Upper lobe of left lung (tissue), 6 donors: Measurements from ENCODE around the gene MAG. TPM values are rescaled to one million over a fixed set of nuclear protein-coding genes. Genes with fewer than 3 reads are reported as not detected.

ENCODE experiments used
- ATAC-seq, 2 donors: fragments of 200-7000 bp; cut with Tn5 transposase; one replicate each; pipeline ENCODE4 v1.9.1; 2022; ENCODE audit warnings: mild to moderate bottlenecking in 2 of 2, moderate library complexity in 2 of 2; ENCODE audit not compliant: low FRiP score in 2 of 2
- DNase-seq, 2 donors: peaks; one replicate each; pipeline ENCODE4 v3.0.0-alpha.2; 2019 to 2020
- H3K27ac ChIP-seq, 4 donors: fragments of 200-600 bp; sonication (generic); one replicate each; pipeline ENCODE4 v1.5.1; 2016 to 2019
- H3K27me3 ChIP-seq, 4 donors: fragments of 200-600 bp; sonication (generic); one replicate each; pipeline ENCODE4 v1.5.1; 2017 to 2019
- H3K36me3 ChIP-seq, 4 donors: fragments of 200-600 bp; sonication (generic); one replicate each; pipeline ENCODE4 v1.5.1; 2016 to 2019
- H3K4me1 ChIP-seq, 4 donors: fragments of 200-600 bp; sonication (generic); one replicate each; pipeline ENCODE4 v1.5.1; 2018 to 2019
- H3K4me3 ChIP-seq, 4 donors: fragments of 200-600 bp; sonication (generic); one replicate each; pipeline ENCODE4 v1.5.1; 2017 to 2019; ENCODE audit warnings: mild to moderate bottlenecking in 2 of 4, moderate library complexity in 1 of 4
- H3K9me3 ChIP-seq, 4 donors: fragments of 200-600 bp; sonication (generic); one replicate each; pipeline ENCODE4 v1.5.1; 2018 to 2019
- CTCF ChIP-seq, 6 experiments: fragments of 450-650 bp in 4 of 6; fragments of 200-600 bp in 2 of 6; sonication (generic) in 2 of 6; IDR thresholded peaks; one replicate each; pipeline ENCODE4 v1.5.1; 2016 to 2019; ENCODE audit warnings: antibody characterized with exemption in 6 of 6
- EP300 ChIP-seq, 4 donors: sonication (generic); formaldehyde crosslinking; IDR thresholded peaks; one replicate each; pipeline ENCODE4 v1.5.1; 2017; ENCODE audit warnings: antibody characterized with exemption in 4 of 4, control low read depth in 2 of 4
- POLR2A ChIP-seq, 4 donors: fragments of 450-650 bp; IDR thresholded peaks; one replicate each; pipeline ENCODE4 v1.5.1; 2016 to 2017; ENCODE audit warnings: antibody characterized with exemption in 4 of 4, mild to moderate bottlenecking in 2 of 4
- POLR2AphosphoS5 ChIP-seq, 2 donors: sonication (generic); formaldehyde crosslinking; IDR thresholded peaks; one replicate each; pipeline ENCODE4 v1.5.1; 2017; ENCODE audit warnings: antibody characterized with exemption in 2 of 2
- WGBS, 2 donors: methylation state at CpG; one replicate each; pipeline ENCODE4 v1.1.5; 2017 to 2018; 5-methylcytosine and 5-hydroxymethylcytosine counted together
- total RNA-seq, 6 donors: library from RNA; depleted of rRNA in 4 of 6; stranded (reverse); fragments of >200 nt in 4 of 6; gene quantifications; one replicate each; pipeline versions ENCODE4 v1.1.0 to v1.2.1, GENCODE V29; 2016 to 2021
- donor health status: DM: no; HTN: no; CAD: no; lungs with moderate emphysema.
- donor health status: DM: no; HTN: yes; CAD: no; lungs with severe emphysema.

Gene MAG
- total RNA-seq, 6 donors from 2014 or later = 0.51 to 6.2 (median 2.2) TPM; not detected in 2

DNA sequence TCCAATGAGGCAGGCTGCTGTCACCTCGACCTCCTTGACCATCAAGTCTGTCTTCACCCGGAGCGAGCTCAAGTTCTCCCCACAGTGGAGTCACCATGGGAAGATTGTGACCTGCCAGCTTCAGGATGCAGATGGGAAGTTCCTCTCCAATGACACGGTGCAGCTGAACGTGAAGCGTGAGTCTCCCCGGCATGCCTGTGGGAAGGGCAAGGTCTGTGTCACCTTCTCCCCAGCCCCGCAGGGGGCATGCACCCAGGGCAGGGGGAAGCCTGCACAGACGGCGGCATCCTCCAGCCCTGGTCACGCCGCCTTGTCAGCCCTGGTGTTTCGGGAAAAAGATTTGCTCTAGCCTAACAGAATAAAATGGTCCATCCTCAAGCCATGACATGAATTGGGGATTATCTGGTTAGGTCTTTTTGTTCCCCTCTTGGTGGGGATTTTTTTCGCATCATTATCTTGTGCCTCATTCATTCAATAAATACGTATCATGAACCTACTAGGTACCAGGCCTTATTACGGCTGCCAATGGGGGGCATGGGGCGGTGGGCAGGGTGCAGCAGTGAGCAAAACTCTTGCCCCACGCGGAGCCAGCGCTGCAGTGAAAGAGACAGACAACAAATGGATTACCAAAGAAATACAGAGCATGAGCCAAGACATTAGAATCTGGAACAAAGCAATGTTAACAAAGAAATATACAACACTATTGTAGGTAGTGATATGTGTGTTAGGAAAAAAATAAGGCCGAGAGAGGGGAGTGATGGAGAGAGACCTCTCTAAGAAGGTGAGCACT lies 44.4 kb downstream of the MAG start:
- no peak for TF ChIP-seq POLR2A (IDR thresholded peaks at IDR 0.05)
- TF ChIP-seq POLR2AphosphoS5 (IDR thresholded peaks at IDR 0.05) = no peak
- TF ChIP-seq EP300 (IDR thresholded peaks at IDR 0.05) = no peak
- TF ChIP-seq CTCF (IDR thresholded peaks at IDR 0.05) = no peak
- H3K27me3 ChIP-seq = no peaks in the 10 kb centered on the region
- no peak for DNase-seq
- WGBS, 2 donors = 86 to 87% methylated on average over 21 of the region's 21 CpGs
- no peaks in the 10 kb centered on the region for H3K36me3 ChIP-seq
- H3K4me3 ChIP-seq = no peak overlapping the region
- H3K4me1 ChIP-seq = no peaks in the 10 kb centered on the region
- no peak for ATAC-seq
- no peaks in the 10 kb centered on the region for H3K9me3 ChIP-seq
- no peak overlapping the region for H3K27ac ChIP-seq

DNA sequence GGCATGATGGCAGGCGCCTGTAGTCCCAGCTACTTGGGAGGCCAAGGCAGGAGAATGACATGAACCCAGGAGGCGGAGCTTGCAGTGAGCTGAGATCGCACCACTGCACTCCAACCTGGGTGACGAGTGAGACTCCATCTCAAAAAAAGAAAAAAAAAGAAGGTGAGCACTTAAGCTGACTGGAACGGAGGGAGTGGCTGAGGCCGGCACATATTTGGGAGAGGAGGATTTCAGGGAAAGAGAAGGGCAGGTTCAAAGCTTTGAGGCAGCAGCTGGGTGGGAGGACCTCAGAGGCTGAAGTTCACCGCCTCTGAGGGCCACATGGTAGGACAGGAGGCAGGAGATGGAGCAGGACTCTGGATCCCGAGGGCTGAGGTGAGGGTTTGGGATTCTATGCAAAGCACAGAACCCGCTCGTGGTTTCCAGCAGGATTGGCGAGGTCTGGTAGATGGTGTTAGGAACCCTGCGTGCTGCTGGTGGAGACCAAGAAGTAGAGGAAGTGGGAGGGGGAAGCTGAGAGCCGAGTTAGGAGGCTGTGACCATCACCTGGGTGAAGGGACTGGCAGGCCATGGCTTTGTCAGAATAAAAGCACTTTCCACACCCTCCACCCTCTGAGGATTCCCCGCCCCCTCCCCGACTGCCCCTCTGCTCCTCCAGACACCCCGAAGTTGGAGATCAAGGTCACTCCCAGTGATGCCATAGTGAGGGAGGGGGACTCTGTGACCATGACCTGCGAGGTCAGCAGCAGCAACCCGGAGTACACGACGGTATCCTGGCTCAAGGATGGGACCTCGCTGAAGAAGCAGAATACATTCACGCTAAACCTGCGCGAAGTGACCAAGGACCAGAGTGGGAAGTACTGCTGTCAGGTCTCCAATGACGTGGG lies 45.4 kb downstream of the MAG start:
- Histone ChIP-seq H3K4me1 (no peaks in the 10 kb centered on the region), H3K4me3 (no peak overlapping the region), H3K27ac (no peak overlapping the region), H3K27me3 (no peaks in the 10 kb centered on the region), H3K36me3 (no peaks in the 10 kb centered on the region), H3K9me3 (no peaks in the 10 kb centered on the region)
- TF ChIP-seq CTCF (IDR thresholded peaks at IDR 0.05) (no peak), POLR2AphosphoS5 (IDR thresholded peaks at IDR 0.05) (no peak), POLR2A (IDR thresholded peaks at IDR 0.05) (no peak), EP300 (IDR thresholded peaks at IDR 0.05) (no peak)
- DNase-seq = no peak
- ATAC-seq = no peak
- 75 to 86% methylated on average over 21 to 25 of the region's 25 CpGs for WGBS, 2 donors

DNA sequence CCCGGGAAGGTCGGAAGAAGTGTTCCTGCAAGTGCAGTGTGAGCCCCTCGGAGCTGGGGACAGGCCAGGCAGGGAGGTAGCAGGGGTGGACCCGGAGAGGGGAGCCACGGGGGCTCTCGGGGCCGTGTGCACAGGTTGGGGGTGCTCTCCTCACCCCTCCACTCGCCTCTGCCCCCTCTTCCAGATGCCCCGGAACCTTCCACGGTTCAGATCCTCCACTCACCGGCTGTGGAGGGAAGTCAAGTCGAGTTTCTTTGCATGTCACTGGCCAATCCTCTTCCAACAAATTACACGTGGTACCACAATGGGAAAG lies 46.0 kb downstream of the MAG start:
- H3K4me3 ChIP-seq = no peak overlapping the region
- H3K27me3 ChIP-seq = no peaks in the 10 kb centered on the region
- no peak for ATAC-seq
- no peaks in the 10 kb centered on the region for H3K9me3 ChIP-seq
- TF ChIP-seq EP300 (IDR thresholded peaks at IDR 0.05) = no peak
- no peak for TF ChIP-seq POLR2AphosphoS5 (IDR thresholded peaks at IDR 0.05)
- no peak for TF ChIP-seq CTCF (IDR thresholded peaks at IDR 0.05)
- TF ChIP-seq POLR2A (IDR thresholded peaks at IDR 0.05) = no peak
- H3K36me3 ChIP-seq = no peaks in the 10 kb centered on the region
- WGBS, 2 donors = 83 to 86% methylated on average over 5 to 12 of the region's 13 CpGs
- H3K27ac ChIP-seq = no peak overlapping the region
- H3K4me1 ChIP-seq = no peaks in the 10 kb centered on the region
- no peak for DNase-seq

- H3K27ac ChIP-seq = no peak overlapping the region
- H3K27me3 ChIP-seq = no peaks in the 10 kb centered on the region
- 88% methylated on average over 8 to 11 of the region's 11 CpGs for WGBS, 2 donors
- DNase-seq (no peak), ATAC-seq (no peak)
- TF ChIP-seq CTCF (IDR thresholded peaks at IDR 0.05) = no peak
- no peaks in the 10 kb centered on the region for H3K36me3 ChIP-seq
- H3K4me3 ChIP-seq = no peak overlapping the region
- H3K4me1 ChIP-seq = no peaks in the 10 kb centered on the region
- no peaks in the 10 kb centered on the region for H3K9me3 ChIP-seq
Observed at GRCh38 chr19:35340431-35340830, 48.5 kb downstream of the MAG start.
